Measurements from ENCODE around the gene MAPKAP1. TPM values are rescaled to one million over a fixed set of nuclear protein-coding genes. Genes with fewer than 3 reads are reported as not detected.

The MAPKAP1 gene
- total and polyA plus RNA-seq, 2 of the 13 experiments (the other 11 are each of a cell fraction or from before 2014, with no cell fraction given) = 45.0 to 64.3 TPM

- TF ChIP-seq ZNF407 (CRISPR knock-in tag; IDR thresholded peaks at IDR 0.05; ENCODE audit: not compliant biosample characterization) = no peak
- no peak for TF ChIP-seq CREM (IDR thresholded peaks at IDR 0.05)
- no peak for TF ChIP-seq CREM (CRISPR knock-in tag; IDR thresholded peaks at IDR 0.05)
- no peak for TF ChIP-seq ETV6 (CRISPR knock-in tag; conservative IDR thresholded peaks at IDR 0.05)
- TF ChIP-seq ZSCAN30 (CRISPR knock-in tag; IDR thresholded peaks at IDR 0.05) = no peak
- TF ChIP-seq ZNF776 (CRISPR knock-in tag; IDR thresholded peaks at IDR 0.05) = no peak
- no peak for TF ChIP-seq SRSF4 (IDR thresholded peaks at IDR 0.05; ENCODE audit: low read depth, low read length, poor library complexity, severe bottlenecking)
- no peak for TF ChIP-seq ZNF720 (CRISPR knock-in tag; IDR thresholded peaks at IDR 0.05)
Observed at GRCh38 chr9:125398243-125398642, 308.8 kb downstream of the MAPKAP1 start (continued).

All from HepG2 (cell line).